ELF-1 (cell line): ENCODE results near the gene RPS6KC1.
"Not testable (repeated sequence)": the region's sequence is repeated elsewhere in the genome, so short reads cannot be mapped to it uniquely, and the experiment has no call there.

Experiments used
- DNase-seq: peaks from one replicate; pipeline ENCODE4 v3.0.0-alpha.2; 2016; ENCODE audit warnings: low read depth, low spot score

The RPS6KC1 gene

DNA sequence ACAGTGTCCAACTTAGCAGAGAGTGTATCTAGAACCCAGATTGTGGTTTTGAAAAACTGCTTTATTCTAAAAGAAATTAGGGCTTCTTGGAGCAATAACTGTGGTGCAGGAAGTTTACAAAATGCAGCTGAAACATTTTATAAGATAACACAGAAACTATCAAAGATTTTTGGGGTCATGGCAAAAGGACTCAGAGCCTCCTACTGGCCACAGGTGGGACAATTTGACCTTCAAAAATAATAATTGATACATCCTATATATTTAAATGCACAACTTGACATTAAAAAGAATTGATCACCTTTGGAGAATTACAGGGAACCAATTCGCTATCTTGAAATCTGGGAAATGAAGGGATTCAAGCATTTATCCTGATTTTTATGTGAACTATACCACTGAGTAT is 235.2 kb downstream of the RPS6KC1 start:
- no peak for DNase-seq

GRCh38 chr1:213287987-213288386 is 236.9 kb downstream of the RPS6KC1 start:
- no peak for DNase-seq

- no peak for DNase-seq
Observed at GRCh38 chr1:213291526-213291925, 240.5 kb downstream of the RPS6KC1 start.

DNA sequence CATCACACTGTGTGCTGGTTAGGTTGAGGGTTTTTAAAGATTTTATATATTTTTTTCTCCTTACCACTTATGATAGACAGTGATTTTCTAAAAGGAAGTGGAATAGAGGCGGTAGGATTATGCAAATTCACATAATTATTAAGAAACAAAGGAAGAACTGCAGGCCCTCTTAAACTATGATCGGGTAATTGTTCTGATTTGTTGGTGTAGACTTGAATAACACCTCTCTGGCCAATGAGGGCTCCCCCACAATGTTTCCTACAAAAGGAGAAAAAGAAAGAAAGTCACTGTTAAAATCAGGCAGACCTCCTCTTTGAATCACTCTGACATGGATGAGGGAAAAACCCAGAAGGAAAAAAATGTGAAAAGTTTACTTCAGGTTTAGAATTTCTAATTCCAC is 241.6 kb downstream of the RPS6KC1 start:
- no peak for DNase-seq

DNA sequence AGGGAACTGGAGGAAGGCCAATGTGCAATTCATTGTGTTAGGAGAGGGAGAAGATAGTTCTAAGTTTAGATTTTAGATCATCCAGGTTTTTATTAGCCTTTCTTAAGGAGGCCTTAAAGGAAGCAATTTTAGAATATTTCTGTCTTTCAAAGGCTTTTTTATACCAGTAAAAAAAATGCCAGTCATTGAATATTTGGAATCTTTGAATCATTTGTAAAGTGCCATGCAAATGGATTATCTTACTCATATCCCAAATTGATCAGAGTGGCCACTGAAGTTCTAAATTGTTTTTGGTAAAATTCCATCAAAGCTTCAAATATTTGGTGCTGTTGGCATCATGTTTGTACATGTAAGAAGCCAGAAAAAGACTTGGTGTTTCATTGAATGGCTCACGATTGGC is 244.8 kb downstream of the RPS6KC1 start:
- no peak for DNase-seq

GRCh38 chr1:213296558-213296957 is 245.5 kb downstream of the RPS6KC1 start:
- no peak for DNase-seq

GRCh38 chr1:213297021-213297420 is 246.0 kb downstream of the RPS6KC1 start:
- DNase-seq, result no peak

- peak; percentile 18 for DNase-seq
Observed at GRCh38 chr1:213300433-213300832, 249.4 kb downstream of the RPS6KC1 start.

DNA sequence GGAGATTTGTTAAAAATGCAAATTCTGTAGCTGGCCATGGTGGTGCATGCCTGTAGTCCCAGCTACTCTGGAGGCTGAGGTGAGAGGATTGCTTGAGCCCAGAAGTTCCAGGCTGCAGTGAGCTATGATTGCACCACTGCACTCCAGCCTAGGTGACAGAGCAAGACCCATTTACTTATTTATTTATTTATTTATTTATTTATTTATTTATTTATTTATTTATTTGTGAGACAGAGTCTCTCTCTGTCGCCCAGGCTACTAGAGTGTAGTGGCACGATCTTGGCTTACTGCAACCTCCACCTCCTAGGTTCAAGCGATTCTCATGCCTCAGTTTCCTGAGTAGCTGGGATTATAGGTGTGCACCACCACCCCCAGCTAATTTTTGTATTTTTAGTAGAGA is 250.5 kb downstream of the RPS6KC1 start:
- DNase-seq, result not testable (repeated sequence)

- peak; percentile 74 for DNase-seq
Observed at GRCh38 chr1:213303286-213303685, 252.2 kb downstream of the RPS6KC1 start.

- DNase-seq, result no peak
Observed at GRCh38 chr1:213315571-213315970, 264.5 kb downstream of the RPS6KC1 start.

DNA sequence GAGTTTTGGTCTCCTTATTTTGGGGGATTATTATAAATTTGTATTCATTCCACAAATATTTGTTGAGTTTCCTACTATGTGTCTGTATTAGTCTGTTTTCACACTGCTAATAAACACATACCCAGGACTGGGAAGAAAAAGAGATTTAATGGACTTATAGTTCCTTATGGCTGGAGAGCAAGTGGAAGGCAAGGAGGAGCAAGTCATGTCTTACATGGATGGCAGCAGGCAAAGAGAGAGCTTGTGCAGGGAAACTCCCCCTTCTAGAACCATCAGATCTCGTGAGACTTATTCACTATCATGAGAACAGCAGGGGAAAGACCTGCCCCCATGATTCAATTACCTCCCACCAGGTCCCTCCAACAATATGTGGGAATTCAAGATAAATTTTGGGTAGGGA is 267.4 kb downstream of the RPS6KC1 start:
- DNase-seq, result not testable (repeated sequence)

DNA sequence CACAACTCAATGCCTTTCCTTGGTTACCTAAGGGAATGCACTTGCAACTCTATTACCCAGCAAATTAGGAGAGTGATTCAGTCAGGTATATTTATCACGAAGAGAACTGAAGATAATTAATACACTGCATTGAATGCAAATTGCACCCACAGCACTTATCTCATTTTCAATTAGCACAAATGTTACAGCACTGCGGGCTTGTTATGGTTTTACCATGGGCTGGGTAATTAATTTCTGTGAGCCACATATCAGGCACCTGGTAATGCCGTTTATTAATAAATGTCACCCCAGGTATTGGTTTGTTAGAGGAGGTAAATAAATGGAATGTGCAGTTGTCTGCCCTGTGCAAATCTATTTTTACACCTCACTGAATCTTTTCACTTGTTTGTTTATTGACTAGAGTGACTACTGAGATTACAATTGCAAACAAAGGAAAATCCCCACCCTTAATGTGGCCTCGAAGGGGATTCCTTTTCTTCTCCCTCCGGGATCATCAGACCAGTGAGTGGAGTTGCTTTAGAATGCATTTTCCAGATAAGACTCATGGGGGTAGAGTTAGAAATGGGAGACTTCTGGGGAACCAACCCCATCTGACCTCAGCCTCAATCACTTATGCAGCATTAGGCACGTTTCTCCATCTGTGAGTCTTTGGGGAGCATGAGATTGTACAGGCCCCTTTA is 269.3 kb downstream of the RPS6KC1 start:
- DNase-seq, result no peak
